HG02763 (cell line): ENCODE results near the gene PARP3.

ENCODE experiments used
- ATAC-seq: cut with Tn5 transposase; IDR thresholded peaks from one replicate; pipeline ENCODE4 v1.9.1; 2021; ENCODE audit warnings: mild to moderate bottlenecking, moderate library complexity; ENCODE audit not compliant: unreplicated experiment

PARP3 gene

DNA sequence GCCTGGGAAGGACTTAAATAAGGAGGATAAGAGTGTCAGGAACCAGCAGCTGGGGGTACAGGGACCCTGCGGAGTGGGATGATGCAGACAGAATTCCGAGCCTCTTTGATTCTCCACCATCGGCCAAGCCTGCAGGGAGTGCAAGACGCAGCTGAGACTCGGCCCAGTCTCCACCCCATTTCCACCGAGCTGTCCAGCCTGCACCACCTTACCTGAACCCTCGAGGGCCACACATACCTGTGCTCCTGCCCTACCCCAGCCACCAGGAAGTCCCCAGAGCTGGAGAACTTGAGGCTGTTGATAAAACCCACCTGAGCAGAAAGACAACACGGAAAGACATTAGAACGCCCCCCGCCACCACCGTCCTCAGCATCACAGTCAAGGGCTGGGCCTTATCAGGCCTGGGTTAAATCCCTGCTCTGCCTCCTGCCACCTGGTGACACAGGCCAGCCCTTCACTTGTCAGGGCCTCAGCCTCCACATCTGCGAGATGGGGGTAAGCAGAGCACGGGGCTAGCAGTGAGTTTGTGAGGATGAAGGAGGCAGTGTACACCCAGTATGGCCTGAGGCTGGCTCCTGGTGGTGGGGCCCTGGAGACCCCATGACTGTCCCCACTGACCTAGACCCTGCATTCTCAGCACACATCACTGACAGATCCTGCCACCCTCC, 8.6 kb upstream of the PARP3 start:
- no peak for ATAC-seq

- no peak for ATAC-seq
Measured at GRCh38 chr3:51934139-51934850, 7.9 kb upstream of the PARP3 start.

- no peak for ATAC-seq
Measured at GRCh38 chr3:51934991-51935885, 6.9 kb upstream of the PARP3 start.

GRCh38 chr3:51935886-51936755, 6.0 kb upstream of the PARP3 start:
- ATAC-seq: no peak

DNA sequence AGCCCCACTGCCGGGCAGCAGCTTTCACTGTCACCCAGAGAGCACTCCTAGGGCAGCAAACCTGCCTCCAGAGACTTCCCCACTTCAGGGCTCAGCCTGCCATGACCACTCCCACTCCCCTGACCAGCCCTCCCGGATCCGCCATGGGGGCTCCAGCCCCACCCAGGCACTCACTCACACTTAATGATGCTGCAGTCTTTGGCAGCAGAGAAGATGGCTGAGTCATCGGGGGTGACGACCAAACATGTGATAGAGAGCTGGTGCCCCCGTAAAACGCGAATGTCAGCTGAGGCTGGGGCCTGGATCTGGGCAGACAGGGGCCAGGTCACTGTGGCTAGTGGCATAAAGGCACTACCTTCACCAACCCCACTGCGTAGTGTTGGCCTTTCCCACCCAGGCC, 5.1 kb upstream of the PARP3 start:
- no peak for ATAC-seq

- no peak for ATAC-seq
Measured at GRCh38 chr3:51937611-51938450, 4.3 kb upstream of the PARP3 start.

GRCh38 chr3:51938780-51939425, 3.3 kb upstream of the PARP3 start:
- ATAC-seq: no peak

GRCh38 chr3:51940648-51941462, 1.3 kb upstream of the PARP3 start:
- ATAC-seq: no peak

- no peak for ATAC-seq
Measured at GRCh38 chr3:51941463-51941797, 733 bp upstream of the PARP3 start.

DNA sequence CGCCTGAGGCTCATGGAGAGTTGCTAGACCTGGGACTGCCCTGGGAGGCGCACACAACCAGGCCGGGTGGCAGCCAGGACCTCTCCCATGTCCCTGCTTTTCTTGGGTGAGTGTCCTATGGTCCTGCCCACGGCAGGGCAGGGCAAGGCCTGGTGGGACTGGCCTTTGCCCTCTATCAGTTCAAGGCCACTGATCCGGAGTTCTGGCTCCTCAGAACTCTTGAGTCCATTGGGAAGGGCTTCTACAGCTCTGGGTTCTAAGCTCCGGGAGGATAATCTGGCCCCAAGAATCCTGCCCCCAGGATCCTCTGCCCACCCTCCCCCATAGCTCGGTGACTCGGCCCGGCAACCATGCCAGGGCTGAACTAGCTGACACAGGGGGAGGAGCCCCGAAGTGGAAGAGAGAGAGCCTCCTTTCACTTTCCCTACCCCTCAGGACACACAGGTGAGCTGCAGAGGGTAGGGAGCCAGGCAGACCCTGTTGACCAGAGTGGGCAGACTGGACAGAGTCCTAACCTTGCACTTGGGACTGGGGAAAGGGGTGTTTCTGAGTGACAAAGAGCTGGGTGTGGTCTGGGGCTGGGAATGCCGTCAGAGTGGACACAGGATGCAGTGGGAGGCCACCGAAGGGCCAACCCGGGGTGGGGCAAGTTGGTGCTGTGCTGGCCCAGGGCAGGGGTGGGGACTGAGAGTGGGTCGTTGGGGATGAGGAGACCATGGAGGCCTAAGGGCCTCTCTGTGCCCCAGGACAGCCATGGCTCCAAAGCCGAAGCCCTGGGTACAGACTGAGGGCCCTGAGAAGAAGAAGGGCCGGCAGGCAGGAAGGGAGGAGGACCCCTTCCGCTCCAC, 664 bp downstream of the PARP3 start:
- no peak for ATAC-seq

- no peak for ATAC-seq
Measured at GRCh38 chr3:51943451-51944391, 1.6 kb downstream of the PARP3 start.

GRCh38 chr3:51944451-51945021, 2.4 kb downstream of the PARP3 start:
- ATAC-seq: no peak

GRCh38 chr3:51945031-51945840, 3.1 kb downstream of the PARP3 start:
- ATAC-seq: no peak

GRCh38 chr3:51945926-51946705, 4.0 kb downstream of the PARP3 start:
- no peak for ATAC-seq

DNA sequence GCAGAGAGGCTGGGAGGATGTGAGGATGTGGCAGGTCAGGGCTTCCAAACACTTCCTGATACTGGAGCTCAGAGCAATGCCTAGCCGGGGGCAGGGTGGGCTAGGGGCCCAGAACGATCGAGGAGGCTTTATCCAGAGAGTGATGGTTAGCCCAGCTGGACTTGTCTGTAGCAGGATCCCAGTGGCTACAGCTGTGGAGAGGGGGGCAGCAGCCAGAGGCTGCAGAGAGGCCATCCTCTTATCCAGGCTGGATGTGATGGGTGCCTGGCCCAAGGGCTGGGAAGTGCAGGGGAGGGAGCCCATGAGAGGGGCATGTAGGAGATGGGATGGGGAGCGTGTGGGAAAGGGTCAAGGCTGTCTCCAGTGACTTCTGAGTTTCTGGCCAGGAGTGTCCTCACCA, 4.6 kb downstream of the PARP3 start:
- ATAC-seq: no peak
